ENCODE data around the gene KLC1. TPM values are rescaled to one million over a fixed set of nuclear protein-coding genes. Genes with fewer than 3 reads are reported as not detected.

The KLC1 gene
- total RNA-seq, 1 donor = 212 TPM

GRCh38 chr14:103656756-103657133 is 27.7 kb downstream of the KLC1 start:
- no peak overlapping the region for H3K4me3 ChIP-seq (ENCODE audit: low read depth, low read length)
- DNase-seq (ENCODE audit: low read depth) = no peak
- TF ChIP-seq, protein P1, sequence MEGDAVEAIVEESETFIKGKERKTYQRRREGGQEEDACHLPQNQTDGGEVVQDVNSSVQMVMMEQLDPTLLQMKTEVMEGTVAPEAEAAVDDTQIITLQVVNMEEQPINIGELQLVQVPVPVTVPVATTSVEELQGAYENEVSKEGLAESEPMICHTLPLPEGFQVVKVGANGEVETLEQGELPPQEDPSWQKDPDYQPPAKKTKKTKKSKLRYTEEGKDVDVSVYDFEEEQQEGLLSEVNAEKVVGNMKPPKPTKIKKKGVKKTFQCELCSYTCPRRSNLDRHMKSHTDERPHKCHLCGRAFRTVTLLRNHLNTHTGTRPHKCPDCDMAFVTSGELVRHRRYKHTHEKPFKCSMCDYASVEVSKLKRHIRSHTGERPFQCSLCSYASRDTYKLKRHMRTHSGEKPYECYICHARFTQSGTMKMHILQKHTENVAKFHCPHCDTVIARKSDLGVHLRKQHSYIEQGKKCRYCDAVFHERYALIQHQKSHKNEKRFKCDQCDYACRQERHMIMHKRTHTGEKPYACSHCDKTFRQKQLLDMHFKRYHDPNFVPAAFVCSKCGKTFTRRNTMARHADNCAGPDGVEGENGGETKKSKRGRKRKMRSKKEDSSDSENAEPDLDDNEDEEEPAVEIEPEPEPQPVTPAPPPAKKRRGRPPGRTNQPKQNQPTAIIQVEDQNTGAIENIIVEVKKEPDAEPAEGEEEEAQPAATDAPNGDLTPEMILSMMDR (IDR thresholded peaks at IDR 0.05; ENCODE audit: insufficient read depth, low read length) = no peak

DNA sequence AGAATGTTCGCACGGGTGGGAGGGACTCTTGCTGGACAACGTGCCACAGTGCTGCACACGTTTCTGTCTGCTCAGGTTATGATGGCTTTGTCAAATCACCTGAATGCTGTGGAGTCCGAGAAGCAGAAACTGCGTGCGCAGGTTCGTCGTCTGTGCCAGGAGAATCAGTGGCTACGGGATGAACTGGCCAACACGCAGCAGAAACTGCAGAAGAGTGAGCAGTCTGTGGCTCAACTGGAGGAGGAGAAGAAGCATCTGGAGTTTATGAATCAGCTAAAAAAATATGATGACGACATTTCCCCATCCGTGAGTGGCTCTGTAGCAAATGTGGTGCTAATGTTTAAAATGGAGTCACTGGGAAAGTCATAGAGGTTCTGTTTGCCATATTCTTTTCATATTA is 28.5 kb downstream of the KLC1 start:
- peak; percentile 87 for DNase-seq (ENCODE audit: low read depth)
- H3K4me3 ChIP-seq (ENCODE audit: low read depth, low read length) = no peak overlapping the region
- TF ChIP-seq, protein P1 (IDR thresholded peaks at IDR 0.05; ENCODE audit: insufficient read depth, low read length) = no peak

DNA sequence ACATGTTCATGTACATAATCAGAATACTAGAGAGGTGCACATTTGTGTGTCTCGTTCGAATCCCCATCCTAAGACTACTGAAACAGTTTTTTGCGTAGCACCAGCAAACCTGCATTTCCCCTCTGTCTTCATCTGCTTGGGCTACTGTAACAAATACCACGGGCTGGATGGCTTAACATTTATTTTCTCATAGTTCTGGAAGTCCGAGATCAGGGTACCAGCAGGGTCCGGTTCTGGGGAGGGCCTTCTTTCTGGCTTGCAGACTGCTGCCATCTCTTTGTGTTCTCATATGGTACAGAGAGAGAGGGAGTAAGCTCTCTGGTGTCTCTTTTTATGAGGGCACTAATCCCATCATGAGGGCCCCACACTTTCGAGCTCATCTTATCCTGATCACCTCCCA is 30.6 kb downstream of the KLC1 start:
- H3K4me3 ChIP-seq (ENCODE audit: low read depth, low read length) = no peak overlapping the region
- TF ChIP-seq, protein P1 (IDR thresholded peaks at IDR 0.05; ENCODE audit: insufficient read depth, low read length) = no peak
- no peak for DNase-seq (ENCODE audit: low read depth)

DNA sequence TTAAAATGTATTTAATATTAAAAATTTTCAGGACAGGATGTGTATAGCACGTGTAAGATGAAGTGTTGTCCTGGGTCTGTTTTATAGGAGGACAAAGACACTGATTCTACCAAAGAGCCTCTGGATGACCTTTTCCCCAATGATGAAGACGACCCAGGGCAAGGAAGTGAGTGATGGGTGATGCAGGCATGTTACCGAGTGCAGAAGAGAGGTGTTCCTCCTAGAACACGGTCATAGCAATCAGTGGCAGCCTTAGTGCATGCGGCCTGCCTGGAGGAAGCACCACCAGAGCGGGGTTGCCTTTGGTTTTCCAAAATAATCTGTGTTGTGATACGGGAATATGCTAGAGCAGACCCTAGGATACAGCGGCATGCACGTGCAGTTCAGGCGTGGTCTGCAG is 33.0 kb downstream of the KLC1 start:
- DNase-seq (ENCODE audit: low read depth) = no peak
- TF ChIP-seq, protein P1 (IDR thresholded peaks at IDR 0.05; ENCODE audit: insufficient read depth, low read length) = no peak
- no peak overlapping the region for H3K4me3 ChIP-seq (ENCODE audit: low read depth, low read length)

- TF ChIP-seq, protein P1 (IDR thresholded peaks at IDR 0.05; ENCODE audit: insufficient read depth, low read length) = no peak
Observed at GRCh38 chr14:103662591-103662990, 33.6 kb downstream of the KLC1 start.

GRCh38 chr14:103663506-103663905 is 34.5 kb downstream of the KLC1 start:
- no peak for DNase-seq (ENCODE audit: low read depth)
- H3K4me3 ChIP-seq (ENCODE audit: low read depth, low read length) = no peak overlapping the region
- TF ChIP-seq, protein P1 (IDR thresholded peaks at IDR 0.05; ENCODE audit: insufficient read depth, low read length) = no peak

More at GRCh38 chr14:103662591-103662990, 33.6 kb downstream of the KLC1 start:
- DNase-seq (ENCODE audit: low read depth) = no peak
- no peak overlapping the region for H3K4me3 ChIP-seq (ENCODE audit: low read depth, low read length)

GRCh38 chr14:103667671-103668070 is 38.7 kb downstream of the KLC1 start:
- TF ChIP-seq, protein P1 (IDR thresholded peaks at IDR 0.05; ENCODE audit: insufficient read depth, low read length) = no peak

More at GRCh38 chr14:103667671-103668070, 38.7 kb downstream of the KLC1 start:
- DNase-seq (ENCODE audit: low read depth) = no peak
- H3K4me3 ChIP-seq (ENCODE audit: low read depth, low read length) = no peak overlapping the region
